ENCODE measurements around the gene CLCN4.

- TF ChIP-seq CTCF (IDR thresholded peaks at IDR 0.05) (peak; percentile 78 to 90 (median 85)), POLR2A (IDR thresholded peaks at IDR 0.05) (no peak)
Measured at GRCh38 chrX:10189317-10190268, 32.8 kb downstream of the CLCN4 start.
